Measurements from ENCODE around the gene WFS1. TPM values are rescaled to one million over a fixed set of nuclear protein-coding genes. Genes with fewer than 3 reads are reported as not detected.

Gene WFS1
- total and polyA plus RNA-seq, 9 of the 15 experiments (the other 6 are each of a cell fraction or from before 2014, with no cell fraction given), result 0.01 to 0.29 (median 0.03) TPM; not detected in 5

DNA sequence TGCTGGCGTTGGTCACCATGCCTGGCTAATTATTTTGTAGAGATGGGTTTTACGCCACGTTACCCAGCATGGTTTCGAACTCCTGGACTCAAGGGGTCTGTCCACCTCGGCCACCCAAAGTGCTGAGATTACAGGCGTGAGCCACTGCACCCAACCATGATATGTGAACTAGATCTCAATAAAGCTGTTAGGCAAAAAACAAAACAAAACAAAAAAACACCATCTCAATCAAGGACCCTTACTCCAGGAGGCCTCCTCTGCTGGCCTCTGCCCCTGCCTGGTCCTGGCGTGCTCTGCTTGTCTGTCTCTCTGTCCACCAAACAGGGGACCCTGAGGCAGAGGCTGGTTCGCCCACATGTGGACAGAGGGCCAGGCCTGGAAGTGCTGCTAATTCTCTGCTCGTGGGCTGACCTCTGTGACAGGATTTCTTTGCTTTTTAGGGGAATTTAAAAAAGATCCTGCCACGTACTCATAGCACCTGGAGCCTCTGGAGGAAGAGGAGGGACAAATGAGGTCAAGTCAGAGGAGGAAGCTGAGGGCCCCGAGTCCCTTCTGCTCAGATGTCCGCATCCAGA, 32.7 kb upstream of the WFS1 start (continued):
- TF ChIP-seq, protein P1, sequence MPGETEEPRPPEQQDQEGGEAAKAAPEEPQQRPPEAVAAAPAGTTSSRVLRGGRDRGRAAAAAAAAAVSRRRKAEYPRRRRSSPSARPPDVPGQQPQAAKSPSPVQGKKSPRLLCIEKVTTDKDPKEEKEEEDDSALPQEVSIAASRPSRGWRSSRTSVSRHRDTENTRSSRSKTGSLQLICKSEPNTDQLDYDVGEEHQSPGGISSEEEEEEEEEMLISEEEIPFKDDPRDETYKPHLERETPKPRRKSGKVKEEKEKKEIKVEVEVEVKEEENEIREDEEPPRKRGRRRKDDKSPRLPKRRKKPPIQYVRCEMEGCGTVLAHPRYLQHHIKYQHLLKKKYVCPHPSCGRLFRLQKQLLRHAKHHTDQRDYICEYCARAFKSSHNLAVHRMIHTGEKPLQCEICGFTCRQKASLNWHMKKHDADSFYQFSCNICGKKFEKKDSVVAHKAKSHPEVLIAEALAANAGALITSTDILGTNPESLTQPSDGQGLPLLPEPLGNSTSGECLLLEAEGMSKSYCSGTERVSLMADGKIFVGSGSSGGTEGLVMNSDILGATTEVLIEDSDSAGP (CRISPR knock-in tag; IDR thresholded peaks at IDR 0.05), result no peak
- no peak for TF ChIP-seq PCBP1 (IDR thresholded peaks at IDR 0.05; ENCODE audit: low read depth, low read length, poor library complexity, severe bottlenecking)
- no peak for TF ChIP-seq THAP12 (CRISPR knock-in tag; IDR thresholded peaks at IDR 0.05)
- no peak for TF ChIP-seq ZNF436 (CRISPR knock-in tag; IDR thresholded peaks at IDR 0.05)
- no peak for TF ChIP-seq ZNF384 (IDR thresholded peaks at IDR 0.05; ENCODE audit: low read depth, low read length)
- TF ChIP-seq ZFX (CRISPR knock-in tag; IDR thresholded peaks at IDR 0.05), result no peak
- TF ChIP-seq, protein P2, sequence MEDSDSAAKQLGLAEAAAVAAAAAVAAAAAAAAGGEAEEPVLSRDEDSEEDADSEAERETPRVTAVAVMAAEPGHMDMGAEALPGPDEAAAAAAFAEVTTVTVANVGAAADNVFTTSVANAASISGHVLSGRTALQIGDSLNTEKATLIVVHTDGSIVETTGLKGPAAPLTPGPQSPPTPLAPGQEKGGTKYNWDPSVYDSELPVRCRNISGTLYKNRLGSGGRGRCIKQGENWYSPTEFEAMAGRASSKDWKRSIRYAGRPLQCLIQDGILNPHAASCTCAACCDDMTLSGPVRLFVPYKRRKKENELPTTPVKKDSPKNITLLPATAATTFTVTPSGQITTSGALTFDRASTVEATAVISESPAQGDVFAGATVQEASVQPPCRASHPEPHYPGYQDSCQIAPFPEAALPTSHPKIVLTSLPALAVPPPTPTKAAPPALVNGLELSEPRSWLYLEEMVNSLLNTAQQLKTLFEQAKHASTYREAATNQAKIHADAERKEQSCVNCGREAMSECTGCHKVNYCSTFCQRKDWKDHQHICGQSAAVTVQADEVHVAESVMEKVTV (CRISPR knock-in tag; IDR thresholded peaks at IDR 0.05), result no peak
- no peak for TF ChIP-seq NONO (IDR thresholded peaks at IDR 0.05; ENCODE audit: low read depth in 2 of 2, low read length in 1 of 2)
- TF ChIP-seq NFIX (CRISPR knock-in tag; IDR thresholded peaks at IDR 0.05; ENCODE audit: low read depth), result no peak
- TF ChIP-seq, protein P3, sequence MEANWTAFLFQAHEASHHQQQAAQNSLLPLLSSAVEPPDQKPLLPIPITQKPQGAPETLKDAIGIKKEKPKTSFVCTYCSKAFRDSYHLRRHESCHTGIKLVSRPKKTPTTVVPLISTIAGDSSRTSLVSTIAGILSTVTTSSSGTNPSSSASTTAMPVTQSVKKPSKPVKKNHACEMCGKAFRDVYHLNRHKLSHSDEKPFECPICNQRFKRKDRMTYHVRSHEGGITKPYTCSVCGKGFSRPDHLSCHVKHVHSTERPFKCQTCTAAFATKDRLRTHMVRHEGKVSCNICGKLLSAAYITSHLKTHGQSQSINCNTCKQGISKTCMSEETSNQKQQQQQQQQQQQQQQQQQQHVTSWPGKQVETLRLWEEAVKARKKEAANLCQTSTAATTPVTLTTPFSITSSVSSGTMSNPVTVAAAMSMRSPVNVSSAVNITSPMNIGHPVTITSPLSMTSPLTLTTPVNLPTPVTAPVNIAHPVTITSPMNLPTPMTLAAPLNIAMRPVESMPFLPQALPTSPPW (CRISPR knock-in tag; IDR thresholded peaks at IDR 0.05), result no peak
- TF ChIP-seq, protein P4, sequence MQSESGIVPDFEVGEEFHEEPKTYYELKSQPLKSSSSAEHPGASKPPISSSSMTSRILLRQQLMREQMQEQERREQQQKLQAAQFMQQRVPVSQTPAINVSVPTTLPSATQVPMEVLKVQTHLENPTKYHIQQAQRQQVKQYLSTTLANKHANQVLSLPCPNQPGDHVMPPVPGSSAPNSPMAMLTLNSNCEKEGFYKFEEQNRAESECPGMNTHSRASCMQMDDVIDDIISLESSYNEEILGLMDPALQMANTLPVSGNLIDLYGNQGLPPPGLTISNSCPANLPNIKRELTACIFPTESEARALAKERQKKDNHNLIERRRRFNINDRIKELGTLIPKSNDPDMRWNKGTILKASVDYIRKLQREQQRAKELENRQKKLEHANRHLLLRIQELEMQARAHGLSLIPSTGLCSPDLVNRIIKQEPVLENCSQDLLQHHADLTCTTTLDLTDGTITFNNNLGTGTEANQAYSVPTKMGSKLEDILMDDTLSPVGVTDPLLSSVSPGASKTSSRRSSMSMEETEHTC (IDR thresholded peaks at IDR 0.05), result no peak

Data from K562 (cell line).